HUES48 (cell line): ENCODE data around the gene CEP72.

Experiments used
- H3K27ac ChIP-seq: one replicate; pipeline ENCODE4 v1.7.0; 2013; ENCODE audit warnings: low read depth, low read length, inconsistent platforms
- H3K27me3 ChIP-seq: 2 replicates; pipeline ENCODE4 v1.6.1; 2013; ENCODE audit warnings: mild to moderate bottlenecking, low read length; ENCODE audit not compliant: control insufficient read depth, insufficient read depth
- H3K36me3 ChIP-seq: 2 replicates; pipeline ENCODE4 v1.6.1; 2013; ENCODE audit warnings: low read length; ENCODE audit not compliant: control insufficient read depth, insufficient read depth
- H3K4me1 ChIP-seq: 2 replicates; pipeline ENCODE4 v1.6.1; 2013; ENCODE audit warnings: mild to moderate bottlenecking, low read length; ENCODE audit not compliant: control insufficient read depth, insufficient read depth
- H3K4me3 ChIP-seq: 2 replicates; pipeline ENCODE4 v1.5.1; 2013; ENCODE audit warnings: mild to moderate bottlenecking, low read depth, low read length
- H3K9ac ChIP-seq: 2 replicates; pipeline ENCODE4 v1.6.1; 2013; ENCODE audit warnings: mild to moderate bottlenecking, low read depth, low read length, moderate library complexity
- H3K9me3 ChIP-seq: 2 replicates; pipeline ENCODE4 v1.6.1; 2013; ENCODE audit warnings: low read length; ENCODE audit not compliant: control insufficient read depth, insufficient read depth

The CEP72 gene

DNA sequence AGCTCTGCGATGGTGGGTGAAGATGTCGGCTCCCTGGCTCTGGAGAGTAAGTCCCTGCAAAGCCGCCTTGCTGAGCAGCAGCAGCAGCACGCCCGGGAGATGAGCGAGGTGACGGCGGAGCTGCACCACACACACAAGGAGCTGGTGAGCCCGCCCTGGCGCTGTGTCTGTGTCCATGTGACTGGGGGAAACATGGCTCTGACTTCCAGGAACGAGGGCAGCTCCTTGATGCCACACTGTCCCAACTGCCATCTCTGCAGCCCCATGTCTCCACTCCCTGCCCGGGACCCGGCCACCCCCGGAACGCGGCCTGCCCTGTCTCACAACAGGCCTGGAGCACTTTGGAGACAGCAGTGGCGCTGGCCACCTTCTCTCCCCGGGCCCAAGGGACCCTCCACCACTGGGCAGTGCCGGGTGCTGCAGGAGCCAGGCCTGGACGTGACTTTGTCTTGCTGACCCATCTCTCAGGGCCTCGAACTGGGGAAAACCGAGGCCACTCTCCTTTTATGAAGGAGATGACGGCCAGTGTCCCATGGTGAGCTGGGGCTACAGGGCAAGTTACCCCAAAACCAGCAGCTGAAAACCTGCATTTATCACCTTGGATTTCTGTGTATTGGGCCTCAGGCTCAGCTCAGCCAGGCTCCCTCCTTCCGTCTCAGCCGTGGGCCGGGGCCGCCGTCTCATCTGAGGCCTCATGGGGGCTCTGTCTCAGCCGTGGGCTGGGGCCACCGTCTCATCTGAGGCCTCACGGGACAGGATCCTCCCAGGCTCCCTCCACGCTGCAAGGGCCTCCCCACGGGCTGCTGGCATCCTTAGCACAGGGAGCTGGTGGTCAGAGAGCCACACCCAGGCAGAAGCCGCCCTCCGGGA lies 28.6 kb downstream of the CEP72 start:
- H3K4me3 ChIP-seq = no peak overlapping the region
- no peaks in the 10 kb centered on the region for H3K4me1 ChIP-seq
- H3K27ac ChIP-seq = no peak overlapping the region
- no peaks in the 10 kb centered on the region for H3K27me3 ChIP-seq
- no peaks in the 10 kb centered on the region for H3K9me3 ChIP-seq
- H3K36me3 ChIP-seq = peaks cover 94% of the 10 kb centered on the region
- H3K9ac ChIP-seq = no peak overlapping the region

DNA sequence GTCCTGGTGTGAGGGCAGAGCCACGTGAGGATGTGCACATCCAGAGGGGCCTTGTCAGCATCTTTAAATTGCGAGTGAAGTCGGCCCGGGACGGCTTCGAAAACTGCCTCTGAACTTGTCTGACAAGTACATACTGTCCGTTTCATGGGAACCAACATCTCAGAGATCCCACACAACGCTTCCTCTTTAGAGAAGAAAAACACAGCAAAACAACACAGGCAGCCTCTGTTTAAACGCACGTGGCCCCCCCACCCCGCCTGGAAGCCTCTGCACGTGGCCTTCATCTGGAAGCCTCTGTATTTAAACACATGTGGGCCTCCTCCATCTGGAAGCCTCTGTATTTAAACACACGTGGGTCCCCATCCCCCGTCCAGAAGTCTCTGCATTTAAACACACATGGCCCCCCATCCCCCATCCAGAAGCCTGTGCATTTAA lies 29.2 kb downstream of the CEP72 start:
- H3K36me3 ChIP-seq = peaks cover 94% of the 10 kb centered on the region
- no peak overlapping the region for H3K4me3 ChIP-seq
- H3K27ac ChIP-seq = no peak overlapping the region
- H3K9ac ChIP-seq = no peak overlapping the region
- no peaks in the 10 kb centered on the region for H3K4me1 ChIP-seq
- H3K9me3 ChIP-seq = no peaks in the 10 kb centered on the region
- no peaks in the 10 kb centered on the region for H3K27me3 ChIP-seq

DNA sequence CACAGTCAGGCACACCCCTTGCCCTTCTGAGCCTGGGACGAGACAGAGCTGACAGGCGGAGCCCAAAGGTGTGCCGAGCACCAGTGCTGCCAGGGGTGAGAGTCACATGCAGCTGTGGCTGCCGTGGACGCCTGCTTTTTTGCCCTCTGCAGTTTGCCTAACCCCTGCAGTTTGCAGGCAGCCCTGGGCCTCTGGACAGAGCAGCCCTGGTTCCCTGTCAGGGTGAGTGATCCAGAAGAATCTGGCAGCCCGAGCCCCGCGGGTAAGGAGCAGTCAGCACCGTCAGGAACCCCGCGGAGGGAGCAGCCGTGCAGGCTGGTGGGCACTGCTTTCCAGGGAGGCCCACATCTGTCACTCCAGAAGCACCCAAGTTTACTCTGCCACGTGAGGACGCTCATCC lies 30.3 kb downstream of the CEP72 start:
- peaks cover 94% of the 10 kb centered on the region for H3K36me3 ChIP-seq
- H3K9ac ChIP-seq = no peak overlapping the region
- H3K4me1 ChIP-seq = no peaks in the 10 kb centered on the region
- H3K9me3 ChIP-seq = peaks cover 4% of the 10 kb centered on the region; the same call in 1 of the 2 replicates
- no peaks in the 10 kb centered on the region for H3K27me3 ChIP-seq
- no peak overlapping the region for H3K4me3 ChIP-seq
- no peak overlapping the region for H3K27ac ChIP-seq

DNA sequence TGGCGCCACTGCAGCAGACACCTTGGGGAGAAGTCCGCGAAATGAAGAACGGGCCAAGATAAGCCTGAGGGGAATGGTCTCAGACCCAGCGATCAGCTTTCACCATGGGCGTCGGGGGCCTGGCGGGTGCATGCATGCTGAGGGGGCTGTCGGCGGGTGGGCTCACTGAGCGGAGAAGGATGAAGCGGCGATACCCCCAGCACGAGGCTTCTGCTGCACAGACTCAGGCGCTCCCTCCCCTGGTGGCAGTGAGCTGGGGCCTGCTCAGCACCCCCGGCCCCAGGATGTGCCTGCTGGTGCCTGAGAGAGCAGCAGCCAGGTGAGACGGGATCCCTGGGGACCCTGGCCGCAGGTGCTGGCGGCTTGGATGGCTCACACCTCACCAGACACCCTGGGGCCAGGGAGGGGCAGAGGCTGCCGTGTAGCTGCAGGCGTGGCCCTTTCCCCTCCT lies 31.2 kb downstream of the CEP72 start:
- Histone ChIP-seq H3K27me3 (no peaks in the 10 kb centered on the region), H3K27ac (no peak overlapping the region), H3K9me3 (peaks cover 13% of the 10 kb centered on the region; the same call in 1 of the 2 replicates), H3K4me3 (no peak overlapping the region), H3K9ac (no peak overlapping the region), H3K36me3 (peaks cover 95% of the 10 kb centered on the region), H3K4me1 (no peaks in the 10 kb centered on the region)

DNA sequence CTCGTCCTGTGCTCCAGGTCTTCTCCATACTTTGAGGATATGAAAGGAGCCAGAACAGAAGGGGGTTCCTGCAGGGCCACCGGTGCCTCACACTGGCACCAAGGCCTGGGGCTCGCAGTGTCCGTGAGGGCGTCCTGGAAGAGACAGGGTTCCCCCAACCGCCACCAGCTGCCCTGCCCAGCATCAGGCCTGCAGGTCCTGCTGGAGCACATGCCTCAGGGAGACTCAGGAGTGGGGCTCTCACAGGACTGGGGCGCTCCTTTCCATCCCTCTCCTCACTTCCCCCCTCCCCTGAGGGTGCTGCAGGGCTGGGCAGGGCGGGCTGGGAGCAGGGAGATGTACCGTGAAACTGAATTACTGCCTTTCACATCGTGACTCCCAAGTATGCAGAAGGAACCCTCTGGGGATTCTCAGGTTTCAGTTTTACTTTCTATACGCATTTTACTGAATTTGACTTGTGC lies 31.7 kb downstream of the CEP72 start:
- no peaks in the 10 kb centered on the region for H3K27me3 ChIP-seq
- H3K4me3 ChIP-seq = no peak overlapping the region
- no peaks in the 10 kb centered on the region for H3K4me1 ChIP-seq
- H3K27ac ChIP-seq = no peak overlapping the region
- no peak overlapping the region for H3K9ac ChIP-seq
- peaks cover 16% of the 10 kb centered on the region for H3K9me3 ChIP-seq
- H3K36me3 ChIP-seq = peaks cover 95% of the 10 kb centered on the region

DNA sequence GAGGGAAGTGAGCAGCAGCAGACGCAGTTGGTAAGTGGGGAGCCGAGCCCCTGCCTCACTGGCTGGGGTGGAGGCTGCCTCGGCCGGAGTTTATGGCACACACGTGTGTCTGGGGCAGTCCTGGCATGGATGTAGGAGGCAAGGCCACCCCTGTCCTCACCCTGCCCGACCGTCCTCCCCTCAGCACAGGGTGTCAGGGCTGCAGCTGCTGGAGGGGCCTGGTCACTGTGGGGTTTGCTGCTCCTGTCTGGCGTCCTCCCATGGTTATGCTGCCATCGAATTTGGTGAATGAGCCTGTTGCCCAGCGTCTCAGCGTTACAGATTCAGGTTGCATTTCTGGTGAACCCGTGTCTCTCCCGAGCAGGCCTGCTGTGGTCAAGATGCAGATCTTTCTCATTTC lies 32.4 kb downstream of the CEP72 start:
- Histone ChIP-seq H3K27ac (no peak overlapping the region), H3K9ac (no peak overlapping the region), H3K27me3 (no peaks in the 10 kb centered on the region), H3K4me3 (no peak overlapping the region), H3K9me3 (peaks cover 21% of the 10 kb centered on the region), H3K36me3 (peaks cover 91% of the 10 kb centered on the region), H3K4me1 (no peaks in the 10 kb centered on the region)

DNA sequence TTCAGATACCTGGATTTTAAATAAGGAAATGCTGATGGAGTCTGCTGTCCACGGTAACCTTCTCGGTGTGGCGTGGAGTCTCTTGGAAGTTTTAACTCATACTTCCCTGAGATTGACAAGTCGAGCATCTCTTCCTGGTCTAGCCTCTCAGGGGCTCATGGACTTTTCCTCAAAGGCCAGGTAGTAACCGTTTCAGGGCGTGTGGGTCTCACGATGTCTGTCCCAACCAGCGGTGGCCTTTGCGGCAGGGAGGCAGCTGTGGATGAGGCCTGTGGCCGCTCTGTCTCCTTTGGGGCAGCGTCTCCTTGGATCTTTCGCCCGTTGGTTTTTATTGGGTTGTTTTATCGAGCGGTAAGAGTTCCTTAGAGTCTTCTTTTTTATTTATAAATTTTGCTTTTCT lies 32.8 kb downstream of the CEP72 start:
- H3K4me3 ChIP-seq = no peak overlapping the region
- H3K4me1 ChIP-seq = no peaks in the 10 kb centered on the region
- H3K36me3 ChIP-seq = peaks cover 88% of the 10 kb centered on the region
- no peaks in the 10 kb centered on the region for H3K27me3 ChIP-seq
- no peak overlapping the region for H3K27ac ChIP-seq
- no peak overlapping the region for H3K9ac ChIP-seq
- H3K9me3 ChIP-seq = peaks cover 21% of the 10 kb centered on the region

DNA sequence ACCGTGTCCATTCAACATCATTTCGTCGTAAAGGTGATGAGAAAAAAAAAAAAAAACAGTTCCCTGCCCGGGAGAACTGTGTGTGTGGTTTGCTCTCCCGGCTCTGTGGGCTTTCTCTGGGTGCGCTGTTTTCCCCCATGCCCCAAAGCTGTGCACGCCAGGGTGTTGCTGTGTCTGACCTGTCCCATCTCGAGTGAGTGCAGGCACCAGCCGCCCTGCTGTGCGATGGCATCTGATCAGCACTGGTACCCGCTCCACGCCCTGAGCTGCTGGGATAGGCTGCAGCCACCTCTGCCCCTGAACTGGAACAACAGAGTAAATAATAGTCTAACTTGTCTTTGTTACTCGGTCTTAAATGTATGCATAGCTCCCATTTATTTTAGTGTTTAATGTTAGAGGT lies 33.3 kb downstream of the CEP72 start:
- Histone ChIP-seq H3K4me3 (no peak overlapping the region), H3K4me1 (no peaks in the 10 kb centered on the region), H3K27ac (no peak overlapping the region), H3K9ac (no peak overlapping the region), H3K9me3 (peaks cover 21% of the 10 kb centered on the region), H3K36me3 (peaks cover 83% of the 10 kb centered on the region), H3K27me3 (no peaks in the 10 kb centered on the region)

DNA sequence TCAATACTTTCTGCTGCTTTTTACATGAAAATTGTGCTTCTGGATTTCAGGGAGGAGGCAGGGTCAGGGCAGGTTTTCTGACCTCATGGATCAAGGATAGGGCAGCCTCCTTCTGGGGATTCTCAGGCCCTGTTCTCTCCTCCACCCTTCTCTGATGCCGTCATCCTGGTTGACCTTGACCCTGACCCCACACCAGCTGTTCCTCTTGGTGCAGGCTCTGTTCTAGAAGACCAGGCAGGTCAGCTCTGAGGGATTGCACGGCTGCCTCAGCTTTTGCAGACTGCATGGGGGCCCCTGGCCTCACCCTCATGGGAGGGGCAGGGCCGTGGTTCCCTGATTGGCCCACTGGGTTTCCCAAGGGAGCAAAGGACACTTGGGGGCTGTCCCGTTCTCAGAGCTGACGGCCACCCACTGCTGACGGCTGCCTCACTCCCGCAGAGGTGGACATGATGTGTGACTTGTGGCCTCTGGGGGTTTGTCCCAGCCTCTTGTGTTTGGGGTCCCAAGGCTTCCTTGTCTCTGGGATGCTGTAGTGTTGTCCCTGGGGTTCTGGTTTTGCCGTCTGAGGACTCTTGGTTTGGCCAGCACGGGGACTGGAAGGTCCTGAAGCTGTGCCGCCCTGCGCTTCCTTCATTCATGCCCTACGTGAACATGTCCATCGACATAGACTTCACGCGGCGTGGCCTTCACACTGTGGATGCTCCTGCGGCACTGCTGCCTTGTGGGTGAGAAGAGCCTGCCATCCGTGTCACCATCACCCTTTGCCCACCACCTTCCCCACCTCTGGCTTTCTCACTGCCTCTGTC lies 34.5 kb downstream of the CEP72 start:
- Histone ChIP-seq H3K36me3 (peaks cover 77% of the 10 kb centered on the region), H3K9me3 (peaks cover 21% of the 10 kb centered on the region), H3K9ac (no peak overlapping the region), H3K27me3 (no peaks in the 10 kb centered on the region), H3K4me3 (no peak overlapping the region), H3K4me1 (no peaks in the 10 kb centered on the region), H3K27ac (no peak overlapping the region)

DNA sequence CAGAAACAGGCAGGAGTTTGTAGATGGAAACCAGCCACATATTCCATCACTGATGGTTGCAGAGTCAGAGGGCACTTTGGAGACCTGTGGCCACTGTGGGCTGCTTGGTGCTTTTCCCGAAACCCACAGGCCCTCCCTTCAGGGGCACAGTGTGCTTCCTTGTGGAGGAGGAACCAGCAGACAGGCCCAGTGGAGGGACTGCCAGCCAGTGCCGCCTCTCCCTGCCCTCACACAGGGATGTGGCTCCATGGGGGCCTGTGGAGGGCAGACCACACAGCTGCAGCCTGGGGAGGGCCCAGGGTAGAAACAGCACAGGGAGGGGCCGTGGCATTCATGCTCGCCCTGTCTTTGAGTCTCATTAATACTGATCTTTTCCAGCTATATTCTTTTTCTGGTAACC lies 35.2 kb downstream of the CEP72 start:
- Histone ChIP-seq H3K36me3 (peaks cover 79% of the 10 kb centered on the region), H3K4me3 (no peak overlapping the region), H3K4me1 (no peaks in the 10 kb centered on the region), H3K27ac (no peak overlapping the region), H3K27me3 (no peaks in the 10 kb centered on the region), H3K9me3 (peaks cover 21% of the 10 kb centered on the region), H3K9ac (no peak overlapping the region)

DNA sequence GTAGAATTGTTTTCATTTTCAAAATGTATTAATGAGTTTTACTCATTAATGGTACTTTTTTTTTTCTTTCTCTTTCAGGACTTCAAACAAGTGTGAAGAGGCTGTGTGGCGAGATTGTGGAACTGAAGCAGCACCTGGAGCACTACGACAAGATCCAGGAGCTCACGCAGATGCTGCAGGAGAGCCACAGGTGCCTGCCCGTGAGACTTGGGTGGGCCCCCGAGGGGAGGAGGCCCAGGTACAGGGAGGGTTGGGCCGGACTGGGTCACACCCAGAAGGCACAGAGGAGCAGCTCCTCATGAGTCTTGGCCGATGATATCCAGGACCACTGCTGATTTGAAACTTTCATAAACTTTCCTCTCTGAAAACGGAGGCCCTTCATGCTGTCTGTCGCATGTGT lies 35.6 kb downstream of the CEP72 start:
- Histone ChIP-seq H3K9me3 (peaks cover 21% of the 10 kb centered on the region), H3K27ac (no peak overlapping the region), H3K27me3 (no peaks in the 10 kb centered on the region), H3K9ac (no peak overlapping the region), H3K4me1 (no peaks in the 10 kb centered on the region), H3K4me3 (no peak overlapping the region), H3K36me3 (peaks cover 79% of the 10 kb centered on the region)
